Erythroblast (primary cell): ENCODE data around the gene POMC.

Experiments
- GATA1 ChIP-seq: IDR thresholded peaks from 2 replicates; pipeline ENCODE4 v1.6.1; 2011; ENCODE audit warnings: low read depth, mild to moderate bottlenecking, control low read depth, low read length, moderate library complexity
- POLR2A ChIP-seq: IDR thresholded peaks from 2 replicates; pipeline ENCODE4 v1.6.1; 2011; ENCODE audit warnings: mild to moderate bottlenecking, low read length

GRCh38 chr2:25145803-25146202 is 22.6 kb downstream of the POMC start:
- no peak for TF ChIP-seq POLR2A
- no peak for TF ChIP-seq GATA1
